Hypothalamus (tissue), 51 donors: ENCODE measurements around the gene SP5.
"Not testable (repeated sequence)": the region's sequence is repeated elsewhere in the genome, so short reads cannot be mapped to it uniquely, and the experiment has no call there.

ENCODE experiments used
- DNase-seq, 51 donors: peaks; one replicate each; lab custom pipeline; 2025; lab: John Stamatoyannopoulos, UW

SP5 gene

GRCh38 chr2:170715062-170715931 lies at the start of gene SP5:
TSS of gene SP5 (plus strand) at chr2:170715337. CDS start at chr2:170715513, 176 bp downstream.
- peak in 7 of 51 donors; percentile 7 to 29 (median 13) for DNase-seq

DNA sequence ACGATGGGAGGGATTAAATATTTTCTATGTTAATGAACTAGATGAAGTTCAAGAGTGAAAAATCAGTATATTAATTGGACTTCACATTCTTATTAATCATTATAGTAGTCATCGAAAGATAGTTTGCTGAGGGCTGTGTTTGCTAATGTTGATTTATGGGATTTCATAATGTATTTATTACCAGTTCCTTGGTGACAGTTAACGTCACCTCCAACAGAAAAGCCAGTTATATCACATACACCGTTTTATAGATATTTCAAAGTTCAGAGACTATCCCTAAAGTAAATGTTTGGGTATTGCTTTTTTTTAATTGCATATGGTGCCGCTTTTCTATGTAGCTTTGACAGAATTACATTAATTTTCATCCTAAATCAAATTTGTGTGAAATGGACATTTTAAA lies 49.4 kb upstream of the SP5 start:
- no peak for DNase-seq

DNA sequence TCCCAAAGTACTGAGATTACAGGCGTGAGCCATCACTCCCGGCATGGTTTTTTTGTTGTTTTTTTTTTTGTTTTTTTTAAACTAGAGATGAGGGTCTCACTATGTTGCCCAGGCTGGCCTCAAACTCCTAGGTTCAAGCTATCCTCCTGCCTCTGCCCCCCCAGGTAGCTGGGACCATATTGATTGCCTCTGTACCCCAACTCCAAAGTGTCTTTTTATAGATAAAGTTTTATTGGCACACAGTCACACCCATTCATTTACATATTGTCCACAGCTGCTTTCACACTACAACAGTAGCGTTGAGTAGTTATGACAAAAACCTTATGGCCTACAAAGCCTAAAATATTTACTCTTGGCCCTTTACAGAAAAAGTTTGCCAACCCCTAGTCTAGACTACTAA lies 45.2 kb upstream of the SP5 start:
- DNase-seq = no peak

GRCh38 chr2:170670651-170671050 lies 44.5 kb upstream of the SP5 start:
- DNase-seq = no peak

- DNase-seq = no peak
These were observed 44.1 kb upstream of the SP5 start for GRCh38 chr2:170671079-170671478.

DNA sequence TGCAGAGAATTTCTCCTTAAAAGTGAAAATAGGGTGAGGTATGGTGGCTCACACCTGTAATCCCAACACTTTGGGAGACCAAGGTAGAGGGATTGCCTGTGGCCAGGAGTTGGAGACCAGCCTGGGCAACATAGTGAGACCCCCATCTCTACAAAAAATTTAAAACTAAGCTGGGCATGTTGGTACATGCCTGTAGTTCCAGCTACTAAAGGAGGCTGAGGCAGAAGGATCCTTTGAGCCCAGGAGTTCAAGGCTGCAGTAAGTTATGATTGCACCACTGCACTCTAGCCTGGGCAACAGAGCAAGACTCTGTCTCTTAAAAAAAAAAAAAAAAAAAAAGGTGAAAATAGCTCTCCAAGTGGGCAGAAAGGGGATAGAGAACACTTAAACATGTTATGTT lies 40.9 kb upstream of the SP5 start:
- DNase-seq = not testable (repeated sequence)

- DNase-seq = no peak
These were observed 39.4 kb upstream of the SP5 start for GRCh38 chr2:170675701-170676100.

GRCh38 chr2:170679607-170680079 lies 35.5 kb upstream of the SP5 start:
- no peak for DNase-seq

GRCh38 chr2:170680172-170680941 lies 34.8 kb upstream of the SP5 start:
- DNase-seq = no peak

DNA sequence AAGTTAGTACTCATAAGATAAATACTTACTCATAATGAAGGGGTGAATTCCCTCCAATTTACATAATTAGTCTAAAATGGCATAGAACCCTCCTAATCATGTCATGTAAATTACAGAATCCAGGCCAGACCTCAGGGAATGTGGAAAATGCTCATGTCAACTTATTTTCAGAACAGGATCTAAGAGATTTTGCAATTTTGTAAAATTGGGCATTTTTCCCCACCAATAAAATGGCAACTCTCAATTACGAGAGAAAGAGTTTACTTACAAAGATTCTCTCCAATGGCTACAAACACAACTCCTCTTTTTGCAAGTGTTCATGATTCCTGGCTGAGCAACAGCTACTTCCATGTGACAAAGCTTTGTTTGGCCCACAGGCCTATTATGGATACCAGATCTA lies 33.8 kb upstream of the SP5 start:
- DNase-seq = no peak

GRCh38 chr2:170685591-170685990 lies 29.5 kb upstream of the SP5 start:
- no peak for DNase-seq

GRCh38 chr2:170689481-170689880 lies 25.7 kb upstream of the SP5 start:
- no peak for DNase-seq

DNA sequence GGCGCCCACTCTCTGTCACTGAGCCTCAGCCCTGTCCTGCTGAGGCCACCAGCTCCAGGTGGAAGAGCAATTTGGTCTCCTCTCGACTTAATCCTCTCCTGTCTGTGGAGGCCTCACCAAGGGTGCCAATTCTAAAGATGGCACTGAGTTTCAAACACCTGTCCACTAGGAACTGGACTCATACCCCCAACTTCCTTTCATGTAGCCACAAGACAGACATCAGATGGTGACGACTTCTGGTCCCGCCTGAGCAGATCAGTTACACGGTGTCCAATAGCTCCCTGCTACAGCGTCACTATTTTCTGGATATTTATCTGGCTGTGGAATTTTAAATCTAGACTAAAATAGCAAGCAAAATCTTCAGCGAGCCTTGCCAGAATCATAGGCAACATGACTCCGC lies 24.5 kb upstream of the SP5 start:
- no peak for DNase-seq

DNA sequence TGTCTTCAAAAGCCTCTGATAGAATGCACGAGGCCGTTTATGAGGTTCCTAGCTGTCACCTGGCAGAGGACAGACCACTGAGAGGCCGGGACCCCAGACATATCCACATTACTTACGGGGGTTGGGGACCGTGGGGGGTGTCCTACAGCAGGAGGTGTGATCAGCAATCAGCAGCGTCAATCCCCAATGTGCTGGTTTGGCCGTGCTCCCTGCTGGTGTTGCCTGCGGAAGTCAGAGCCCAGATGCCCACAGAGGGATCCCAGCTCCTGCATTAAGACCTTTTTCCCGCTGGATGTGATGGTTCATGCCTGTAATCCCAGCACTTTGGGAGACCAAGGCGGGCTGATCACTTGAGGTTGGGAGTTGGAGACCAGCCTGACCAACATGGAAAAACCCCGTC lies 20.8 kb upstream of the SP5 start:
- DNase-seq = no peak

GRCh38 chr2:170695521-170696410 lies 19.4 kb upstream of the SP5 start:
- DNase-seq = no peak

DNA sequence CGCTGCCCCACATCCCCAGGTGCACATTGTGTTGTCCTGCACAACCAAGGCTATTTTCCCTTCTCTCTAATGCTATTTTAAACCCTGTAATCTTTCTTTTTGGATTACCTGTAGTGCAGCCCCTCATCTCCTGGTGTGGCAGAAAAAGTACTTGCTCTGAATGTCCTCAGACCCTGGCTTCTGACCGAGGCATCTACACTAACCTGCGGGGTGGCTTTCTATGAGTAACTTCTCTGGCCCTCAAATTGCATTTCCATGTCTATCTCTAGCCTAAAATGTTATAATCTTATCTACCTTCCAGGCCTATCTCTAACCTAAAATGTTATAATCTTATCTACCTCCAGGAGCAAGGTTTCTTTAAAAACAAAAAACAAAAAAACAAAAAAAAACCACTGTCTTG lies 18.2 kb upstream of the SP5 start:
- DNase-seq = no peak

GRCh38 chr2:170701011-170701410 lies 14.1 kb upstream of the SP5 start:
- no peak for DNase-seq

DNA sequence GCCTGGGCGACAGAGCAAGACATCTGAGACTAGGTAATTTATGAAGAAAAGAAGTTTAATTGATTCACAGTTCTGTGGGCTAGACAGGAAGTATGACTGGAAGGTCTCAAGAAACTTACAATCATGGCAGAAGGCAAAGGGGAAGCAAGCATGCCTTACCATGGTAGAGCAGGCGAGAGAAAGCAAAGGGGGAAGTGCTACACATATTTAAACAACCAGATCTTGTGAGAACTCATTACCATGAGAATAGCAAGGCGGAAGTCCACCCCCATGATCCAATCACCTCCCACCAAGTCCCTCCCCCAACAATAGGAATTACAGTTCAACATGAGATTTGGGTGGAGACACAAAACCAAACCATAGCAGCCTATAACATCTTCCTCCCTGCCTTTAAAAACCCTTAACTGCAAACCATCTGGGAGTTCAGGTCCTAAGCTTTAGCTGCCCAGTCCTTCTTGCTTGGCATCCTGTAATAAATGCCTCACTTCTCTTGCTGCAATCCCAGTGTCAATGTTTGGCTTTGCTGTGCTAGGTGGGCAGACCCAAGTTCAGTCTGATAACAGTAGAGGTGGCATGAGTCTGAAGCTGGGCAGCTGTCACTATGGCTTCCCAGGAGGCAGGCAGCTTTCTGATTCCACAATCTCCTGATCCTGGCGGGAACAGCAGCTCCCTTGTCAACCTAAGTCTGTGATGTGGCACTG lies 11.2 kb upstream of the SP5 start:
- no peak for DNase-seq

DNA sequence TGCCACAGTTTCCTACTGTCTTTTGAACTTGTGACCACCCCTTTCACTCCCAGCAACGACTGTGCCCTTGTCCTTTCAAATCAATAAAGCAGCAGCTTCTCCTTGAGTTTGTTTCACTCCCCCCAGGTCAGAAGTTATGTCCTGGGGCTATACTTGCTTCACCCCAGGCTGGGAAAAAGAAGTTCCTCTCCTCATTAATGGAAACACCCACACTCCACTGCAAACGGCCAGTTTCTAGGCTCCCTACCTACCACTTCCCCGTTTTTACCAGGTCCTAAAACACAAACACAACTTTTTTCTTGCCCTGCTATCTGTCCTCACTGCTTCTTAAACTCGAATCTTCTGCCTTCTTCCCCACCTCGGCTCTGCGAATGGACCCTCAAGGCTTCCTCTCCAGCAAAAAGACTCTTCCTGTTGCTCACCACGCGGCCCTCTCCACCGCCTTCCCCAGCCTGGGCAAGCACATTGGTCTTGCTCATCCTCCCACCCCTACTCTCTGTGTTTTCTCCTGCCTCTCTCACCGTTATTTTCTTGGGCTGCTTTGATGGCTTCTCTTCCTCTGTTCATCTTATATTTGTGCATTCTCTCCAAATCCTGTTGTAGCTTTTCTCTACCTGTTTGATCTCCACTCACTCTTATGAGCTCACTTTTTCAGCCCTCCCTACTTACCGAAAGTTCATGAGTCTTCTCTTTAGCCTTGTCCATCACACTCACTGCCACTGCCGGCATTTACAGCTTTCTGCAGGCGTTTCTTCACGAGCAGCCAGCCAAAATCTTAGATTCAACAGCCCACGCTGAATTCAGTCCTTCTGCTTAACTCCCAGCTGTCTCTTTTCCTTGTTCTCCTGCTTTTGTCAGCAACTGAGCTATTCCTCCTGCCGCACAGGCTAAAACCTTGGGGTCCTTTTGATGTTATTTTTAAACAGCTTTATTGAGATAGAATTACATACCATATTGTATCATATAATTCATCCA lies 7.0 kb upstream of the SP5 start:
- DNase-seq = no peak
